C4-2B (cell line): ENCODE results near the gene IGFALS.

Source experiments
- ZFX ChIP-seq: fragments of 450-650 bp; IDR thresholded peaks from 2 replicates; pipeline ENCODE4 v1.6.1; 2017
- TF ChIP-seq, protein P1 (sequence below): fragments of 450-650 bp; conservative IDR thresholded peaks from 2 replicates; pipeline ENCODE4 v1.5.1; 2017; ENCODE audit warnings: mild to moderate bottlenecking

DNA sequence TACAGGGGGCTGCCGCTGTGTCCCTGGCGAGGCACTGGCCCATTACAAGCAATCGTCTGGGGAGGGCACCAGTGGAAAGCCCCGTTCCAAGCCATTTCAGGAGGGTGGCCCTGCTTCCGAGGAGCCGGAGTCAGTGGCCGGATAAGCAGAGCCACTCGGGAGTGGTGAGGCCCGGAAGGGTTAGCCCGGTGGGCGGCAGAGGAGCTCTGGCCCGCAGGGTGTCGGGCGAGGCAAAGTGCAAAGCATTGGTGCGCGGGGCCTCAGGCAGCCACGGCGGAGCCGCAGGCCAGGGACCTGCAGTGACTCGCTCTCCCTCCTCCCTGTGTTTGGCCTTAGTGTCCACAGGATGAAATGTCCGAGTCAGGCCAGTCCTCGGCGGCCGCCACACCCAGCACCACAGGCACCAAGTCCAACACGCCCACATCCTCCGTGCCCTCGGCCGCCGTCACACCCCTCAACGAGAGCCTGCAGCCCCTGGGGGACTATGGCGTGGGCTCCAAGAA is 46.8 kb downstream of the IGFALS start:
- TF ChIP-seq, protein P1, sequence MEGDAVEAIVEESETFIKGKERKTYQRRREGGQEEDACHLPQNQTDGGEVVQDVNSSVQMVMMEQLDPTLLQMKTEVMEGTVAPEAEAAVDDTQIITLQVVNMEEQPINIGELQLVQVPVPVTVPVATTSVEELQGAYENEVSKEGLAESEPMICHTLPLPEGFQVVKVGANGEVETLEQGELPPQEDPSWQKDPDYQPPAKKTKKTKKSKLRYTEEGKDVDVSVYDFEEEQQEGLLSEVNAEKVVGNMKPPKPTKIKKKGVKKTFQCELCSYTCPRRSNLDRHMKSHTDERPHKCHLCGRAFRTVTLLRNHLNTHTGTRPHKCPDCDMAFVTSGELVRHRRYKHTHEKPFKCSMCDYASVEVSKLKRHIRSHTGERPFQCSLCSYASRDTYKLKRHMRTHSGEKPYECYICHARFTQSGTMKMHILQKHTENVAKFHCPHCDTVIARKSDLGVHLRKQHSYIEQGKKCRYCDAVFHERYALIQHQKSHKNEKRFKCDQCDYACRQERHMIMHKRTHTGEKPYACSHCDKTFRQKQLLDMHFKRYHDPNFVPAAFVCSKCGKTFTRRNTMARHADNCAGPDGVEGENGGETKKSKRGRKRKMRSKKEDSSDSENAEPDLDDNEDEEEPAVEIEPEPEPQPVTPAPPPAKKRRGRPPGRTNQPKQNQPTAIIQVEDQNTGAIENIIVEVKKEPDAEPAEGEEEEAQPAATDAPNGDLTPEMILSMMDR: no peak
- no peak for TF ChIP-seq ZFX
